ENCODE measurements around the gene SVIL.
"Not testable (repeated sequence)": the region's sequence is repeated elsewhere in the genome, so short reads cannot be mapped to it uniquely, and the experiment has no call there.

SVIL gene

DNA sequence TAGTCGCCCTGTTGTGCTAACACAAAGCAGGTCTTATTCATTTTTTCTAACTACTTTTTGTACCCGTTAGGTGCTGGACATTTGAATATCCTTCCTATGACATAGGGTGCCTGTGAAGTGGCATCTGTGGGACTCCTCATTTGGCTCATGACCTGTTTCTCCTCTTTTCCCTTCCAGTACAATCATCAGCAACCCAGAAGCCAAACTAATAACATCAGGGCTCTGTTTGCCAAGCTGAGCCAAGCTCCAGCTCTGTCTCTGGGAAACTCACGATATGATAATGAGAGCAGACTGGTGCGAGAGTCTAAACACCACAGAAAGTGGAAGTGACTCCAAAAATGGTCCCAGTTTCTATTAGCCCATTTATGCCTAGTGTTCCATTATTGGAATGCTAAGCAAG is 92.0 kb downstream of the SVIL start:
- DNase-seq (ENCODE audit: low read depth in 2 of 2, low spot score in 1 of 2): no peak

- no peak for DNase-seq (ENCODE audit: low read depth in 2 of 2, low spot score in 1 of 2)
Observed at GRCh38 chr10:29541422-29542210, 93.2 kb downstream of the SVIL start.

DNA sequence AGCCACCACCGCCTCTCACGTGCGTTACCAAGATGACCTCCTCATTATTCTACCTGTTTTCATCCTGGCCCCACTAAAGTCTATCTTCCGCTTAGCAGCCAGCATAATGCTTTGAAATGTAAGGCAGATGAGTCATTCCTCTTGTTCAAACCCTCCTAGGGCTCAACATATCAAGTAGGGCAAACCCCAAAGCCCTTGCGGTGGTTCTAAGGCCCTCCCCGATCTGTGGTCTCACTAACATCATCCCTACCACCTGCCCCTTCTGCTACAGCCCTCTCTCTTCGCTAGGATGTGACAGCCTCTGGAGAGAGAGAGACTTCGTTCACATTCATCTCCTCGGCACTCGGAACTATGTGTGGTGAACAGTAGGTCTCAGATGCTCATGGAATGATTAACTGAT is 94.8 kb downstream of the SVIL start:
- DNase-seq (ENCODE audit: low read depth in 2 of 2, low spot score in 1 of 2): no peak

GRCh38 chr10:29539412-29539811 is 95.4 kb downstream of the SVIL start:
- DNase-seq (ENCODE audit: low read depth in 2 of 2, low spot score in 1 of 2): no peak

DNA sequence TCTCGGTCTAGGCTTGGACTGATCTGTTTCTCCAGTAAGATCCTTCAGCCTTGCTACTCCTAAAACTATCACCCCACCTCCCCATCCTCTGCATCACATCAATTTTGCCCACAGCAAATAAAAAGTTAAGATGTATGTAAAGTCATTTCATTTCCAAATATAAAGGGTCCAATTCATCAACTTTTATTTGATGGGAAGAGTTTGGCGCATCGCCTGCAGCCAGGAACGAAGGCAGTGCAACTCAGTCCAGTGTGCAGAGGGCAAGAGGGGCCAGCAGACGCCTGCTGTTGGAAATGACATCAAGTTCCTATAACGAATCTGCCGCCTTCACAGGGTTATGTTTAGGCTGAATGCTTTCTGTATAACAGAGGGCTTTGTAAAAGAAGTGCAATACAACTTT is 97.0 kb downstream of the SVIL start:
- no peak for DNase-seq (ENCODE audit: low read depth in 2 of 2, low spot score in 1 of 2)

GRCh38 chr10:29536691-29537090 is 98.1 kb downstream of the SVIL start:
- DNase-seq (ENCODE audit: low read depth in 2 of 2, low spot score in 1 of 2): not testable (repeated sequence)

DNA sequence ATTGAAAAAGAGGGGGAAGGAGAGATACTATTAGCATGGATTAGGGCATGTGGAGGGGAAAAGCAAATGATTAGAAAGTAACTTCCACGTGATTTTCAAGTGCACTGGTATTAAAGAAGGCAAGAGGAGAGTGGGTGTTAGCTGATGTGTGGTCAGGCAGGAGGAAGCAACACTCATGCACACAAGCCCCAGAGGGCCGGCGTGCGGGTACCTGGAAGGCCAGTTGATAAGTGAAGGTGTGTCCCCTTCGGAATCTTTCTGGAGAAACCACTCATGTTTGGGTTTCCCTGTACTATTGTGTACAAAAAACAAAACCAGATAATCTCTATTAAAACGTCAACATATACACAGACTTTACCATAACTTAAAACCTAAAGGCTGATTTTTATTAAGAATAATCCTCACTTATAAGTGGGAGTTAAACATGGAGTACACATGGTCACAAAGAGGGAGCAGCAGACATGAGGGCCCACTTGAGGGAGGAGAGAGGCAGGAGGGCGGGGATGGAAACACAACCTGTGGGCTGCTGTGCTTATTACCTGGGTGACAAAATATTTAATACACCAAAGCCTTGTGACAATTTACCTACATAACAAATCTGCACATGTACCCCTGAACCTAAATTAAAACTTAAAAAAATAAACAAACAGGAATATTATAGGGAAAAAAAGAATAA is 98.9 kb downstream of the SVIL start:
- DNase-seq (ENCODE audit: low read depth in 2 of 2, low spot score in 1 of 2): no peak

DNA sequence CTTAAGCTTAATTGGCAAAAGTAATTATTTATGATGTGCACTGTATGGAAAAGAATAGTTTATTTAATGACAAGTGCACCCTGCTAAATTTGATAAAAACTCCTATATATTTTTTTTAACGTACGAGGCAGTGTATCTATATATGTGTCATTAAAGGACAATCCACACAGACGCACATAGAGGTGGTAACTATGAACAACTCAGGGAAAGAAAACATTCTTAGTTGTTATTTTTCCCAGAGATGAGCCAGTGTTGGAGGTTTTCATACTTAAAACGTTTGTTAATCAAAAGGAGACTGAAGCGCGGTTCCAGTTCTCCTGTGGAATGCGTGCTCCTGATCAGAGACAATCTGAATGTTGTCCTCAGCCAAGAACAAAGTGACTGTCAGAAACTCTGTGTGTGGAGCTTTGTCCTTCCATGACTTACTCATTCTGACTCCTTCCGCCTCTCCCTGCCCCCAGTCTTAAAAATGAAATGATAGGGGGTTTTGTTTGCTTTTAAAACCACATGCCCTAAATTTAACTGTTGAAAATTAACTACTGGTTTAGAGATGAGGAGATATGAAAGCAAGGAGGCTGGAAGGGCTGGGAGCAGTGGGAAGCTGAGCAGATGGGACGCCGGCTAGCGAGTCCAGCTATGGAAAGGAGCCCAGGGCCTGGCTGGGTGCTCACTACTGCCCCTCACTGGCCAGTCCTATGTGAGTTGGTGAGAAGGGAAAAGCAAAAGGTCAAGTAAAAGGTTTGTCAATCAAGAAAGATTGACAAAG is 99.6 kb downstream of the SVIL start:
- no peak for DNase-seq (ENCODE audit: low read depth in 2 of 2, low spot score in 1 of 2)

GRCh38 chr10:29534590-29534989 is 100.2 kb downstream of the SVIL start:
- no peak for DNase-seq (ENCODE audit: low read depth in 2 of 2, low spot score in 1 of 2)

DNA sequence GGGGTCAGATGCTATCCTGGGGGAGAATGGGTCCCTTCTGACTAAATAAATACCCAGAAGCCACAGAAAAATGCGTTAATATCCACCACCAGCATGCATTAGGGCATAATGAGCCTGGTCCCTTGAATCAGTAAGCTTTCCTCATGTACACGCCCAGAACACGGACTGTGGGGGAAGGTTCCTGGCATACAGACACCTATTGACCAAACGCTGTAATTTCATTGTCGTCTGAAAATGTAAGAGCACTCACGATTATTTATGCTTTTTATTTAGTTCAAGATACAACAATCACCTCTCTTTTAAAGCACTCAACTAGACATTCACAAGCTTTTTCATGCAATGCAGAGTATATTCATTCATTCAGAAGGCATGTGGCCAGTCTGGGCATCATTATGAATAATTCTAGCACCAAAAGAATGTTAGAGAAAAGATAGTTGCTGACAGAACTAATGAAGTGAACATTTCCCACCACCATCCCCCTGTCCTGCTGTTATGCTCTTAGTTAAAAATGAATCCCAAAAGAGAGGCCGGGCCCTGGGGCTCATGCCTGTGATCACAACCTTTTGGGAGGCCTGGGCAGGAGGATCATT is 101.0 kb downstream of the SVIL start:
- DNase-seq (ENCODE audit: low read depth in 2 of 2, low spot score in 1 of 2): no peak

GRCh38 chr10:29533046-29533445 is 101.7 kb downstream of the SVIL start:
- no peak for DNase-seq (ENCODE audit: low read depth in 2 of 2, low spot score in 1 of 2)

- DNase-seq (ENCODE audit: low read depth in 2 of 2, low spot score in 1 of 2): no peak
Observed at GRCh38 chr10:29532256-29532878, 102.4 kb downstream of the SVIL start.

DNA sequence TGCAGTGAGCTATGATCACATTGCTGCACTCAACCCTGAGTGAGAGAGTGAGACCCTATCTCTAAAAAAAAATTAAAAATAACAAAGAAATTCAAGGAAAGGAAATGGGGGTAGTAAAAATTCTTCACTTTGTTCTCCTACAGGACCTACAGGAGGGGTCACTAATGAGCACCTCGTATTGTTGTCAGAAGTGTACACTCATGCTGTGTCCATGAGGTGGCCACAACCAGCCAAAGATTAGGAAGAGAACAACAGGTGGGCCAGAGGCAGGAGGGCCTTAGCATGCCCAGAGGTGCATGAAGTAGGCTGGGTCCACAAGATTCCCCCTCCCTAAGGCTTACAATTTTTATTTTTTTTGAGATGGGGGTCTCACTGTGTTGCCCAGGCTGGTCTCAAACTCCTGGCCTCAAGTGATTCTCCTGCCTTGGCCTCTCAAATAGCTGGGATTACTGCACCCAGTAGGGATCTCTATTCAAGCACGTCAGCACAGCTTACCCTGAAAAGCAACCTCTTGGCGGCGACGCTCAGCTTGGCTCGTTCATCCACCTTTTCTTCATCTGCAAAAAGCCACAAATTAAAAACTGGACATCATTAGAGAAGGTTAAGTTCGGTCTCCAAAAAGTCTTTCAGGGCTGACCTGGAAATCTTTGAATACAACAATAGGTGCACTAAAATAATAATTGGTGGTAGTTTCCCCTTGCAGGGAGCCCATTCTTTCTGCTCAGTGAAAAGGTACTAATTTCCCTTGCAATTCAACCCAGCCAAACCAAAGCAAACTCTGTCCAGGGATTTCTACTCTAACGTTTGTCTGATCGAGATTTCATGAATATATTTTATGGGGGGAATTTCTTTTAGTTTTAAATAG is 104.4 kb downstream of the SVIL start:
- no peak for DNase-seq (ENCODE audit: low read depth in 2 of 2, low spot score in 1 of 2)

- no peak for DNase-seq (ENCODE audit: low read depth in 2 of 2, low spot score in 1 of 2)
Observed at GRCh38 chr10:29529146-29529545, 105.6 kb downstream of the SVIL start.

DNA sequence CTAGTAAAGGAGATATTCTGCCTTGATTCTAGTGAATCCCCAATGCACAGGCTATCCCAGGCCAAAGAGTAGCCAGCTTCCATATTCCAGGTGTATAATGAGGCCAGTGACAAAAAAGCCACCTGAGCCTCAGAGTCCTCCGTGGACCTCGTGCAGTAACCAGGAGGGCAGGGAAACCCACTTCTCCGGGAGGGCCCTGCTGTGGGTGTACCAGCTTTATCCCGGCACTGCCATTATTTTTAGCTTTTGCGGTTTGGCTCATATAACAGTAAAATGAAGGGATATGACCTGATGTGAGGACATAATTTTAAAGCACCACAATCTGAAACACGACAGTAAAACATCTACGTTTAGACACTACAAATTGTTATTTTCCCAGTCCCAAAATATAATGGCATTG is 109.0 kb downstream of the SVIL start:
- DNase-seq (ENCODE audit: low read depth in 2 of 2, low spot score in 1 of 2): no peak

DNA sequence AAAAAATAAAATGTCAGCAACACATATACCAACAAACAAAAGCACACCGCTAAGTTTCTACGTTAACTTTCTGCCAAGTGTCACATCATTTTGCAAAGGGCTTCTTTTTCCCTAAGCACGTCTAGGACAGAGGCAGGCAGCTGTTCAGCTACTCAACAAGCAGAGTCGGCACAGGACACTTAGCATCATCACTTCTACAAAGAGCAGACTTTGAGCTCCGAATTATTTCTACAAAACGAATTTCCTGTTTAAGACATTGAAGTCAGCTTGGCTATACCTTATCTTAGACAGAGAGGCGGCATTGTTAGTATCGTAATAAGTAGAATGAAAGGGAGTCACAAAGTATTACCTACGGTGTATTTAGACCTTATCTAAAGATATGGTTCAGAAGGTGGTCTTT is 110.1 kb downstream of the SVIL start:
- DNase-seq (ENCODE audit: low read depth in 2 of 2, low spot score in 1 of 2): no peak

DNA sequence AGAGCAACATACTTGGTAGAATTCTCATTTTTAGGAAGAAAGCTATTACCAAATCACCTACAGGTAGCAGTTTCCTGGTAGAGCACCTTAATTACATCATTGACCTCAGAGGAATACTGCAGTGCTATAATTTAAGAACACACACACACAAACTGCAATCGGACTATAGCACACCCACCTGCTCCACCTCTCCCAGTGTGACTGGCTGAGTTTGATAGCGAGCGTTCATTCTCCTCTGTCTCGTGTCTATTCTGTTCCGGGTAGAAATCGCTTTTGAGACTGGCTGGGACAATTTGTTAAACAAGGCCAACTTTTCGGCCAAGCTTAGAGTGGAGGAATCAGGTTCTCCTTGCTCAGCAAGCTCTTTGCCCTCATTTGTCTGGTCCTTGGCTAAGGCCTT is 110.5 kb downstream of the SVIL start:
- no peak for DNase-seq (ENCODE audit: low read depth in 2 of 2, low spot score in 1 of 2)

- DNase-seq (ENCODE audit: low read depth in 2 of 2, low spot score in 1 of 2): no peak
Observed at GRCh38 chr10:29522918-29523317, 111.9 kb downstream of the SVIL start.

GRCh38 chr10:29522061-29522855 is 112.5 kb downstream of the SVIL start:
- no peak for DNase-seq (ENCODE audit: low read depth in 2 of 2, low spot score in 1 of 2)
